ENCODE data around the gene RHBDF2.

DNA sequence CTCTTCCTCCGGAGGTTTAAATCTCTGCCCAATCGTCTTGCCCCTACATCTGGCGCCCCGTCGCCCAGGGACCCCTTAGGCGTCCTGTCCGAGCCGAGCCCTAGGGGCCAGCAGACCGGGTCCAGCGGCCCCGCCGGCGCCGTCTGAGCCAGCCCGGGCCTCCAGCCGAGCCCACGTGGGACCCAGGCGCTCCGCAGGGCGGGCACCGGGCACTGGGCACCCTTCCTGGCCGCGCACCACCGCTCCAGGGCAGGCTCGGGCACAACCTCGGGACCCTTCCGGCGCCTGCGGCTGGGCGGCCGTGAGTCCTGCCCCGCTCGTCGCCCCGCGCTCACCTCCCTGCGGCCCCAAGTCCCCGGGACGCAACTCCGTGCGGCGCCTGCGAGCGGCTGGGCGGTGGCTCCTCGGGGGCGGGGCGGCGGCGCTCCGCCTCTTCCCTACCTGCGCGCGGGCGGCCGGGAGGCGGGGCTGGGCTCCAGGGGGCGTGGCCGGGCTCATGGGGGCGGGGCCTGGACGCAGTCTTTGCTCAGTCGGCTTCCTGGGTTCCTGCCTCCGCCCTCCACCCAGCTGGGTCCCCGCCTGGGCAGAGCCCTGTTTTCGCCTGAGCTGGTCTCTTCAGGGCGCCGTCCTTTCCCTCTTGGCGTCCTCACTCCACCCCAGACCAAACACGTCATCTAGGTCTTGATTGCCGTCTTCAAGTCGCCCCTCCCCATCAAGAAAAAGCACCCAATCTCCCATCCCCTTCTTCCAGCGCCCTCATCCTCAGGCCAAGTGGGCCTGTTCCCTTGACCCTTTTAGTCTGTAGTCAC, at the start of gene RHBDF2:
- no peak for TF ChIP-seq EZH2phosphoT487 (IDR thresholded peaks at IDR 0.05; ENCODE audit: borderline replicate concordance, low read length)
- TF ChIP-seq CTCF (conservative IDR thresholded peaks at IDR 0.05; ENCODE audit: low read depth, low read length), result no peak
